Erythroblast (primary cell): ENCODE data around the gene PRKAB1.

ENCODE experiments used
- GATA1 ChIP-seq: IDR thresholded peaks from 2 replicates; pipeline ENCODE4 v1.6.1; 2011; ENCODE audit warnings: low read depth, mild to moderate bottlenecking, control low read depth, low read length, moderate library complexity
- POLR2A ChIP-seq: IDR thresholded peaks from 2 replicates; pipeline ENCODE4 v1.6.1; 2011; ENCODE audit warnings: mild to moderate bottlenecking, low read length

- no peak for TF ChIP-seq POLR2A
- no peak for TF ChIP-seq GATA1
Measured at GRCh38 chr12:119692997-119693396, 25.1 kb downstream of the PRKAB1 start.
